Ishikawa (cell line): ENCODE measurements around the gene PDE3A.

ENCODE experiments used
- CEBPB ChIP-seq: IDR thresholded peaks from 2 replicates; pipeline ENCODE4 v1.6.1; 2012
- CREB1 ChIP-seq: IDR thresholded peaks from 2 replicates; pipeline ENCODE4 v1.6.1; 2012; ENCODE audit warnings: low read depth
- EGR1 ChIP-seq: IDR thresholded peaks from 2 replicates; pipeline ENCODE4 v1.6.1; 2012
- EP300 ChIP-seq: IDR thresholded peaks from 2 replicates; pipeline ENCODE4 v1.6.1; 2012; ENCODE audit warnings: borderline replicate concordance
- FOXM1 ChIP-seq: IDR thresholded peaks from 2 replicates; pipeline ENCODE4 v1.6.1; 2012; ENCODE audit warnings: low read depth, borderline replicate concordance
- NFIC ChIP-seq: IDR thresholded peaks from 2 replicates; pipeline ENCODE4 v1.6.1; 2012
- RAD21 ChIP-seq: IDR thresholded peaks from 2 replicates; pipeline ENCODE4 v1.6.1; 2012; ENCODE audit warnings: low read depth
- TAF1 ChIP-seq: IDR thresholded peaks from 2 replicates; pipeline ENCODE4 v1.6.1; 2012; ENCODE audit warnings: low read depth, mild to moderate bottlenecking
- TCF12 ChIP-seq: IDR thresholded peaks from 2 replicates; pipeline ENCODE4 v1.6.1; 2012; ENCODE audit warnings: low read depth
- TEAD4 ChIP-seq: IDR thresholded peaks from 2 replicates; pipeline ENCODE4 v1.6.1; 2012
- YY1 ChIP-seq: IDR thresholded peaks from 2 replicates; pipeline ENCODE4 v1.6.1; 2012; ENCODE audit warnings: low read depth
- ZBTB7A ChIP-seq: IDR thresholded peaks from 2 replicates; pipeline ENCODE4 v1.6.1; 2012; ENCODE audit warnings: low read depth
- TF ChIP-seq, protein P1 (sequence below): IDR thresholded peaks from 2 replicates; pipeline ENCODE4 v1.6.1; 2012
- TF ChIP-seq, protein P2 (sequence below): IDR thresholded peaks from 2 replicates; pipeline ENCODE4 v1.6.1; 2012
- TF ChIP-seq, protein P3 (sequence below): IDR thresholded peaks from 2 replicates; pipeline ENCODE4 v1.6.1; 2012; ENCODE audit warnings: low read depth, mild to moderate bottlenecking

The PDE3A gene

DNA sequence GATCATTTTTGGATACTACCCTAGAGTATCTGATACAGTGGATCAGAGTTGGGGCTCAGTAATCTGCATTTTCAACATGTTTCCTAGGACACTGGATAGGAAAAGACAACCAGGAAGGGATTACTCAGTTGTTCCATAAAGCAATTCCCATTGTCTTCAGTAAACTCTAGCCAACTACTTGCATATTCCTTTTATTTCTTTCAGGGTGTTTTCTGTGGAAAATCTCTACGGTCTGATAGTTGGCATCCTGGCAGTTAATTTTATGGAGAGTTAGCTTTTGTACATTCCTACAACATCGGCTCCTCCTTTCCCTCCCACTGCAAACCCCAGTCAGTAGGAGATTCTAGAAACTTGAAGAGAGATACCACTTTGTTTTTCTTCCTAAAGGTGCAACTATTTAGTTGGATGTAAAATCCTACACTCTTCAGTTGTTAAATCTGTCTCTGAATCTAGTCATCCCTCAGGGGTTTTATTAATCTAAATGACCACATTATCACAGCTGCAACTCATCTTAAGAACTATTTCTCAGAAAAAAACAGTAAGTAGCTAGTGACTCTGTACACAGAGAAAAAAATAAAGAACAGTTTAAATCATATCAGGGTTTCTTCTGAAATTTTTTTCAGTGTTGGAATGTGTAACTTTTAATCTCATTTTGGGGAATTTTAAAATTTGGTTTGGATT lies 103.9 kb downstream of the PDE3A start:
- TF ChIP-seq NFIC (no peak), EP300 (no peak), EGR1 (no peak), TAF1 (no peak), TCF12 (no peak), YY1 (no peak)
- TF ChIP-seq, protein P1, sequence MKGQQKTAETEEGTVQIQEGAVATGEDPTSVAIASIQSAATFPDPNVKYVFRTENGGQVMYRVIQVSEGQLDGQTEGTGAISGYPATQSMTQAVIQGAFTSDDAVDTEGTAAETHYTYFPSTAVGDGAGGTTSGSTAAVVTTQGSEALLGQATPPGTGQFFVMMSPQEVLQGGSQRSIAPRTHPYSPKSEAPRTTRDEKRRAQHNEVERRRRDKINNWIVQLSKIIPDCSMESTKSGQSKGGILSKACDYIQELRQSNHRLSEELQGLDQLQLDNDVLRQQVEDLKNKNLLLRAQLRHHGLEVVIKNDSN, result no peak

DNA sequence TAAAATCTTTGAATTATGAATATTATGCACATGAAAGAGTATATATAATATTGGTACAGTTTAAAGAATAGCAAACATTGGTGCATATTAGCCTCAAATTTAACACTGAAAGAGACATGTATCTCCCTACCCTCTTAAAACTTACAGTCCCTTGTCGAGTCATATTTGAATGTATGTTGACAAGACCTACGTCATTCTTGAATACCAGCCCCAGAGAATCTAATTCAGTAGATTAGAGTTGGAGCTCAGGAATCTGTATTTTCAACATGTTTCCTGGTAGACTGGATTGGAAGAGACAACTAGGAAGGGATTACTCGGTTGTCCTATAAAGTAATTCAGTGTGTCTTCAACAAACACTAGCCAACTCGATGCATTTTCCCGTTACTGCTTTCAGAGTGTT lies 104.8 kb downstream of the PDE3A start:
- no peak for TF ChIP-seq TCF12
- no peak for TF ChIP-seq CEBPB
- no peak for TF ChIP-seq YY1
- TF ChIP-seq ZBTB7A, result no peak
- no peak for TF ChIP-seq RAD21
- no peak for TF ChIP-seq EGR1
- TF ChIP-seq TEAD4, result no peak
- no peak for TF ChIP-seq TAF1
- no peak for TF ChIP-seq CREB1
- TF ChIP-seq EP300, result no peak
- TF ChIP-seq, protein P2, sequence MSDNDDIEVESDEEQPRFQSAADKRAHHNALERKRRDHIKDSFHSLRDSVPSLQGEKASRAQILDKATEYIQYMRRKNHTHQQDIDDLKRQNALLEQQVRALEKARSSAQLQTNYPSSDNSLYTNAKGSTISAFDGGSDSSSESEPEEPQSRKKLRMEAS, result no peak

DNA sequence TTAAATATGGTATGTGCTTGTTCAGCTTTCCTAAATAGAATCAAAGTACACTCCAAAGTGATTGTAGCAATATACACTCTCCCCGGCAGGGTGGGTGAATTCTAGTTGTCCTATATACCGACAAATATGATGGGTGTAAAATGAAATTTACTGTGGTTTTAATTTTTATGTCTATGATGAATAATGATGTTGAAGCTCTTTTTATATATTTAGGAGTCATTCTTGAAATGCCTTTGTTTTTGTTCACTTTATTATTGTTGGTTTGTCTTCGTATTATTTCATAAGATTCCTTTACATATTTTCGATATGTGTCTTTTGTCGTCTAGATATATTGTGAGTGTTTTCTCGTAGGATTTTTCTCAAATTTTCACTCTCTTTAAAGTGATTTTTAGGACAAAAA lies 105.7 kb downstream of the PDE3A start:
- TF ChIP-seq TCF12 (no peak), EP300 (no peak), YY1 (no peak)

DNA sequence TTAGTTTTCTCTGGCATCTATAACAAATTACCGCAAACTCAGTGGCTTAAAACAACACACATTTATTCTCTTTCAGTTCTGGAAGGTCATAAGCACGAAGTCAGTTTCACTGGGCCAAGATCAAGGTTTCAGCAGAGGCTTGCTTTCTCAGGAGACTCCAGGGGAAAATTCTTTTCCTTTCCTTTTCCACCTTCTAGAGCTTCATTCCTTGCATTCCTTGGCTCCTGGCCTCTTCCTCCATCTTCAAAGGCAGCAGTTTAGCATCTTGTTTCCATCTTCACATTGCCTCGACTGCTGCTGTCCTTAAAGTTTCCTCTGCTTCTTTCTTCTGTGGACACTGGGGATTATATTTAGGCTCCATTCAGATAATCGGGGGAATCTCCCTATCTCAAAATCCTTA lies 106.1 kb downstream of the PDE3A start:
- TF ChIP-seq, protein P3, sequence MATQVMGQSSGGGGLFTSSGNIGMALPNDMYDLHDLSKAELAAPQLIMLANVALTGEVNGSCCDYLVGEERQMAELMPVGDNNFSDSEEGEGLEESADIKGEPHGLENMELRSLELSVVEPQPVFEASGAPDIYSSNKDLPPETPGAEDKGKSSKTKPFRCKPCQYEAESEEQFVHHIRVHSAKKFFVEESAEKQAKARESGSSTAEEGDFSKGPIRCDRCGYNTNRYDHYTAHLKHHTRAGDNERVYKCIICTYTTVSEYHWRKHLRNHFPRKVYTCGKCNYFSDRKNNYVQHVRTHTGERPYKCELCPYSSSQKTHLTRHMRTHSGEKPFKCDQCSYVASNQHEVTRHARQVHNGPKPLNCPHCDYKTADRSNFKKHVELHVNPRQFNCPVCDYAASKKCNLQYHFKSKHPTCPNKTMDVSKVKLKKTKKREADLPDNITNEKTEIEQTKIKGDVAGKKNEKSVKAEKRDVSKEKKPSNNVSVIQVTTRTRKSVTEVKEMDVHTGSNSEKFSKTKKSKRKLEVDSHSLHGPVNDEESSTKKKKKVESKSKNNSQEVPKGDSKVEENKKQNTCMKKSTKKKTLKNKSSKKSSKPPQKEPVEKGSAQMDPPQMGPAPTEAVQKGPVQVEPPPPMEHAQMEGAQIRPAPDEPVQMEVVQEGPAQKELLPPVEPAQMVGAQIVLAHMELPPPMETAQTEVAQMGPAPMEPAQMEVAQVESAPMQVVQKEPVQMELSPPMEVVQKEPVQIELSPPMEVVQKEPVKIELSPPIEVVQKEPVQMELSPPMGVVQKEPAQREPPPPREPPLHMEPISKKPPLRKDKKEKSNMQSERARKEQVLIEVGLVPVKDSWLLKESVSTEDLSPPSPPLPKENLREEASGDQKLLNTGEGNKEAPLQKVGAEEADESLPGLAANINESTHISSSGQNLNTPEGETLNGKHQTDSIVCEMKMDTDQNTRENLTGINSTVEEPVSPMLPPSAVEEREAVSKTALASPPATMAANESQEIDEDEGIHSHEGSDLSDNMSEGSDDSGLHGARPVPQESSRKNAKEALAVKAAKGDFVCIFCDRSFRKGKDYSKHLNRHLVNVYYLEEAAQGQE, result no peak
- TF ChIP-seq NFIC (no peak), YY1 (no peak), RAD21 (no peak), EGR1 (no peak), TEAD4 (no peak), FOXM1 (no peak), TCF12 (no peak)
- TF ChIP-seq, protein P2, result no peak

DNA sequence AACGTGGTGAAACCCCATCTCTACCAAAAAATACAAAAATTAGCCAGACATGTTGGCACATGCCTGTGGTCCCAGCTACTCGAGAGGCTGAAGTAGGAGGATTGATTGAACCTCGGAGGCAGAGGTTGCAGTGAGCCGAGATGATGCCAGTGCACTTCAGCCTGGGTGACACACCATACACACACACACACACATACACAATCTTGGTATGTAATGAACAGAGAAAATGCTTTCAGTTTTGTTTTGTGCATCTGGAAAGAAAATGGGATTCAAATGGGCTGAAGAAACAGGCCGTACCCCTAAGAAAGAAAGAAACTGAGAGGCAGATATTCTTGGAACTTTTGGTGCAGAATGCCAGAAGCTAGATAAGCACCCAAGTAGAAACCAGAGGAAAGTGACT lies 107.2 kb downstream of the PDE3A start:
- TF ChIP-seq CEBPB, result no peak
- TF ChIP-seq, protein P2, result no peak
- TF ChIP-seq, protein P1, result no peak
- TF ChIP-seq EP300, result no peak
- TF ChIP-seq NFIC, result no peak
- TF ChIP-seq EGR1, result no peak
- TF ChIP-seq TAF1, result no peak
- TF ChIP-seq FOXM1, result no peak
- TF ChIP-seq RAD21, result no peak

DNA sequence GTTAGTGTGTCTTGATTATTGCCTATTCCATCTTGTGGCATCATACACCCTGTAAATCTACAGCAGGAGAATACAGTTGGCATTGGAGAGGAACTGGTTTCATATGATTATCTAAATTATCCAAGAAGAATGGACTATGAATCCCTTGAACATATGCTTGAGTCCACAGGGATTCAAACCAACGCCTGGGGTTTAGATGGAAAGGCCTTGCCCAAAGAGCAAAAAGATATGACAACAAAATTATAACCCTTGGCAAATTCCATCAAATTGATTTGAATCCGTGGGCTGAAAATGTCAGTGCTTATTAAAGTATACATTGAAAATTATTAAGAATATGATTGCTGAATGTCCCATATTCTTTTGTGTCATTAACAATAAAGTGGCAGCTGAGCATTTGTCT lies 108.2 kb downstream of the PDE3A start:
- no peak for TF ChIP-seq TCF12
- TF ChIP-seq EP300, result no peak
- TF ChIP-seq CREB1, result no peak
- TF ChIP-seq CEBPB, result no peak
- no peak for TF ChIP-seq ZBTB7A
- TF ChIP-seq RAD21, result no peak
- TF ChIP-seq TEAD4, result no peak
- TF ChIP-seq EGR1, result no peak
- TF ChIP-seq NFIC, result no peak
- TF ChIP-seq, protein P1, result no peak
- TF ChIP-seq, protein P2, result no peak
- TF ChIP-seq TAF1, result no peak
- TF ChIP-seq YY1, result no peak

DNA sequence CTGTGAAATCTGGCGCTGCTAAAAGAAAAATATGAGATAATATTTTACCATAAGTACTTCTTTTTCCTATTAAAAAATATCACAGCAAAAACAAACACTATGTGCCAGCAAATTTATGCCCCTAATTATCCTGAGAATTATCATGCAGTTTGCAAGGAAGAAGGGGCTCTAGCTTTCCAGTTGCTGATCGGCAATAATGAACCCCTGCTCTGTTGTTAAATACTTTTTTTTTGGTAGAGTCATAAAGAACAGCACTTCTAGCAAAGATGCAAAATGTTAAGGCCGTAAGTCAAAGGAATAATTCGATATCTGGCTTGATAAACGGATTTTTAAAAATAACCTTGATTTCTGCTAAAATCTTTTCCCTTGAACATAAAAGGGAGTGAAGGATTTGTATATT lies 108.9 kb downstream of the PDE3A start:
- TF ChIP-seq NFIC (no peak), TCF12 (no peak), TAF1 (no peak)

DNA sequence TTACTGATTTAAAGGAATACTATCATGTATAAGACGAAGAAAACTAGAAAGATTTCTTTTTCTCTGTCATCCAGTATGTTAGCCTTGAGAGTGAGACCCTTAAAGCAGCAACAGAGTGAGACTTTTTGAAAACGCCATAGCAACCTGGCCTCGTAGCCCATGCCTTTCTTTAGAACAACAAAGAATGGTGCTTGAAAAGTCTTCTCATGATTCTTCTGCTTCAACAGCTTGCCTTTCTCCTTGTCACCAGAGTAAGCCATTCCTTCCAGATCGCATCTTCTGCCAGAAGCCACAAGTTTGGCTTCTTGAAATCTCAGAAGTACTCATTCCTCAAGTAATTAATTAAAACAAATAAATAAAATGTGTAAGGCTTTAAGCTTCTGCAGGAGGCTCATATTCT lies 109.3 kb downstream of the PDE3A start:
- TF ChIP-seq RAD21 (no peak), TCF12 (no peak)
